ENCODE data around the gene MRM2.

MRM2 gene

DNA sequence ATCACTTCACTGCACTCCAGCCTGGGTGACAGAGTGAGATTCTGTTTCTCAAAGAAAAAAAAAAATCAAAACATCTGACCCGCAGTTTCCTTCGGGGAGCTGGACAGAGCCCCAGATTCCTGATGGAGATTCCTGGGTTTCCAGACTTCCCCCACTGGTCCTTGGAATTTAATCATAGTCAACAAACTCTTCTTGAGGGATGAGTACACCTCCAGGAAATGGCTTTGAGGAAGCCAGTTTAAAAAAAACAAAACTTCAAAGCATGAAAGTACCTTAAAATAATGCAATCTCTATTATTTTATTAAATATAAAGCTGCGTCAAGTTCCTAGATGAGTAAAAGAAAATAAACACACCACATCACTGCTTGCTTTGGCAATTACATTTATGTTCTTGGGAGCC lies 8.1 kb downstream of the MRM2 start:
- Histone ChIP-seq H3K4me3 (no peak overlapping the region), H3K9me3 (ENCODE audit: low read depth, low read length) (no peaks in the 10 kb centered on the region), H3K9ac (ENCODE audit: insufficient read length) (no peak overlapping the region), H3K27ac (no peak overlapping the region), H3K36me3 (ENCODE audit: insufficient read depth, low read length) (peaks cover 49% of the 10 kb centered on the region)
- DNase-seq (ENCODE audit: low read depth, low spot score), result no peak
- TF ChIP-seq EZH2 (IDR thresholded peaks at IDR 0.05) (no peak), FOXP2 (optimal IDR thresholded peaks at IDR 0.05; ENCODE audit: control extremely low read depth, extremely low read length, insufficient read depth) (no peak), POLR2AphosphoS5 (IDR thresholded peaks at IDR 0.05; ENCODE audit: borderline replicate concordance, low read depth, low read length) (no peak)

DNA sequence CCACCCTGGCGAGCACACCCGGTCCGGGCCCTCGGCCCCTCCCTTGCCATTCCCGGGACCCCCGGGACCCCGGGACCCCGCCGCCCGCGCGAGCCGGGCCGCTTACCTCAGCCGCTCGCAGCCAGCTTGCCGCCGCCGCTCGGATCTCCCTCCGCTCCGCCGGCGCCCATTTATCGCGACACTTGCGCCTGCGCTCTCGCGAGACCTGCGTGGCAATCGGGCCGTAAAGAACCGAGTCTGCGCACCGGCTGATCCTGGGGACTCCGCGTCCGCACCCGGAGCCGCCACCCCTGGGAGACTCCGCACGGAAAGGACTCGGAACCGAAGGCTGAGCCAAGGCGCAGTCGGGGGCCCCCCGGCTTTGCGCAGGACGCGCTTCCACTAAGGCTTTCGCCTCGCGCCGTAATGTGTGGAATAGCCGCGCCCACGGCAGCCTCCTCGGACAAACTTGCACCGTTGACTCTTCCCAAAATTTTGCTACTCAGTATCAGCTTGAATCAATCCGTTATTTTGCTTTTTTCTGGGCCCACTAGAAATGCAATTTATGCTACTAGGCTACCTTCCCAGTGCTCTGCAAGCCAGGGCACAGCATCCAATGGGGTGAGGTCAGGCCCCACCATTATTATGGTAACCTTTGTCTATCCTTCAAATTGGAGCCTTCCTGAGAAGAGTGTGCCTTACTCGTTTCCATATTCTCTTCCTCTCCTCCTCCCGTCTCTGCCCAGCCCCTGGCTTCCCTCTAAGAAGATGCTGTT lies 9.1 kb downstream of the MRM2 start, which contains the start of gene MAD1L1:
Gene MAD1L1, minus strand, starts transcription at position 180 of the 755 bp plus-strand sequence. CDS start 2,812 bp downstream, outside the sequence.
- H3K36me3 ChIP-seq (ENCODE audit: insufficient read depth, low read length), result peaks cover 43% of the 10 kb centered on the region
- DNase-seq (ENCODE audit: low read depth, low spot score), result peak; percentile 42
- peak within 1 kb of the TSS; percentile 97 for H3K4me3 ChIP-seq
- no peaks in the 10 kb centered on the region for H3K9me3 ChIP-seq (ENCODE audit: low read depth, low read length)
- peak within 1 kb of the TSS; percentile 96 for H3K9ac ChIP-seq (ENCODE audit: insufficient read length)
- TF ChIP-seq FOXP2 (optimal IDR thresholded peaks at IDR 0.05; ENCODE audit: control extremely low read depth, extremely low read length, insufficient read depth) (no peak), EZH2 (IDR thresholded peaks at IDR 0.05) (no peak), POLR2AphosphoS5 (IDR thresholded peaks at IDR 0.05; ENCODE audit: borderline replicate concordance, low read depth, low read length) (peak; percentile 75)
- H3K27ac ChIP-seq, result 0 out of 2 replicates have a peak within 1 kb of the TSS, but pooled peaks have one; percentile 36

GRCh38 chr7:2231992-2232765 lies 9.8 kb downstream of the MRM2 start:
- Histone ChIP-seq H3K36me3 (ENCODE audit: insufficient read depth, low read length) (peaks cover 44% of the 10 kb centered on the region), H3K4me3 (peak overlapping the region; percentile 97), H3K9ac (ENCODE audit: insufficient read length) (peak overlapping the region; percentile 96), H3K9me3 (ENCODE audit: low read depth, low read length) (no peaks in the 10 kb centered on the region), H3K27ac (0 out of 2 replicates have a peak overlapping the region, but pooled peaks have one; percentile 36)
- no peak for DNase-seq (ENCODE audit: low read depth, low spot score)
- TF ChIP-seq FOXP2 (optimal IDR thresholded peaks at IDR 0.05; ENCODE audit: control extremely low read depth, extremely low read length, insufficient read depth) (no peak), POLR2AphosphoS5 (IDR thresholded peaks at IDR 0.05; ENCODE audit: borderline replicate concordance, low read depth, low read length) (no peak), EZH2 (IDR thresholded peaks at IDR 0.05) (no peak)

DNA sequence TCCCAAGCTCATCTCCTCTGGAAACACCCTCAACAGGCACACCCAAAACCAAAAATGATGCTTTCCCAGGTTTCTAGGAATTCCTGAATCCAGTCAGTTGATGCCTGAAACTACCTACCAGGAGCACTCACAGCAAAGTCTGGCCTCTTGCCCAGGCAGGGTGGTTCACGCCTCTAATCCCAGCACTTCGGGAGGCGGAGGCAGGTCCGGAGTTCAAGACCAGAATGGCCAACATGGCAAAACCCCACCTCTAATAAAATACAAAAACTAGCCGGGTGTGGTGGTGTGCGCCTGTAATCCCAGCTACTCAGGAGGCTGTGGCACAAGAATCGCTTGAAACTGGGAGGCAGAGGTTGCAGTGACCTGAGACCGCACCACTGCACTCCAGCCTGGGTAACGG lies 11.1 kb downstream of the MRM2 start:
- no peak overlapping the region for H3K9ac ChIP-seq (ENCODE audit: insufficient read length)
- no peak overlapping the region for H3K4me3 ChIP-seq
- H3K36me3 ChIP-seq (ENCODE audit: insufficient read depth, low read length), result peaks cover 46% of the 10 kb centered on the region
- no peak overlapping the region for H3K27ac ChIP-seq
- H3K9me3 ChIP-seq (ENCODE audit: low read depth, low read length), result no peaks in the 10 kb centered on the region
- TF ChIP-seq POLR2AphosphoS5 (IDR thresholded peaks at IDR 0.05; ENCODE audit: borderline replicate concordance, low read depth, low read length), result no peak
- no peak for TF ChIP-seq FOXP2 (optimal IDR thresholded peaks at IDR 0.05; ENCODE audit: control extremely low read depth, extremely low read length, insufficient read depth)
- TF ChIP-seq EZH2 (IDR thresholded peaks at IDR 0.05), result no peak
- DNase-seq (ENCODE audit: low read depth, low spot score), result no peak

DNA sequence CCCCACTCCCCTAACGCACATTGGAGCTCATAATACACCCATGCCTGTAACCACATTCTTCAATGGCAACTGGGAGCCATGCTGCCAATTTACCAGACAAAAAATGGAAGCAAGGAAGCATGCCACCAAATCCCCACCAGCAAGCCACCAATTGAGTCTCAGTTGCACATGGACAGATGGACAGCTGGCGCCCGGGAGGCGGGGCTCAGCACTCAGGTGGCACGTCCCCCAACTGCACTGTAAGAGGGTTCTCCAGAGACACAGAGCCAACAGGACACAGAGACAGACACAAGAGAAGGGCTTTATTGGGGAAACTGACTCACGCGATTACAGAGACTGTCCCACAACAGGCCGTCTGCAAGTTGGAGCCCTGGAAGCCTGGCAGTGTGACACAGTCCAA lies 11.8 kb downstream of the MRM2 start:
- no peak overlapping the region for H3K9ac ChIP-seq (ENCODE audit: insufficient read length)
- no peak overlapping the region for H3K27ac ChIP-seq
- H3K36me3 ChIP-seq (ENCODE audit: insufficient read depth, low read length), result peaks cover 47% of the 10 kb centered on the region
- H3K9me3 ChIP-seq (ENCODE audit: low read depth, low read length), result no peaks in the 10 kb centered on the region
- no peak for DNase-seq (ENCODE audit: low read depth, low spot score)
- H3K4me3 ChIP-seq, result no peak overlapping the region
- TF ChIP-seq FOXP2 (optimal IDR thresholded peaks at IDR 0.05; ENCODE audit: control extremely low read depth, extremely low read length, insufficient read depth) (no peak), EZH2 (IDR thresholded peaks at IDR 0.05) (no peak), POLR2AphosphoS5 (IDR thresholded peaks at IDR 0.05; ENCODE audit: borderline replicate concordance, low read depth, low read length) (no peak)

- Histone ChIP-seq H3K27ac (no peak overlapping the region), H3K4me3 (no peak overlapping the region), H3K36me3 (ENCODE audit: insufficient read depth, low read length) (peaks cover 46% of the 10 kb centered on the region), H3K9ac (ENCODE audit: insufficient read length) (no peak overlapping the region), H3K9me3 (ENCODE audit: low read depth, low read length) (no peaks in the 10 kb centered on the region)
- DNase-seq (ENCODE audit: low read depth, low spot score), result no peak
- TF ChIP-seq POLR2AphosphoS5 (IDR thresholded peaks at IDR 0.05; ENCODE audit: borderline replicate concordance, low read depth, low read length) (no peak), EZH2 (IDR thresholded peaks at IDR 0.05) (no peak), FOXP2 (optimal IDR thresholded peaks at IDR 0.05; ENCODE audit: control extremely low read depth, extremely low read length, insufficient read depth) (no peak)
Measured at GRCh38 chr7:2229467-2229866, 12.5 kb downstream of the MRM2 start.

DNA sequence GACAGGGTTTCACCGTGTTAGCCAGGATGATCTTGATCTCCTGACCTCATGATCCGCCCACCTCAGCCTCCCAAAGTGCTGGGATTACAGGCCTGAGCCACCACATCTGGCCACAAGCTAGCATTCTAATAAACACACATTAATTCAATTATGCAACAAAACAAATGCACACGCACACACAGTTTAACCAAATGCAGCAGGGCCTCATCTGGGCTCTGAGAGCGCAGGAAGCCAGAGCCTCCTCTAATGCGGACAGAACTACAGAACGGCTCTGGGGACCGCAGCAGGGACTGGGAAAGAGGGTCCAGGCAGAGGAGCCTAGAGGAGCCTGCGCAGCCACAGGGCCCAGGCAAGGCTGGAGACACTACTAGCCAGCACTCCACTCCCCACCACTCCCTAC lies 13.1 kb downstream of the MRM2 start:
- Histone ChIP-seq H3K9ac (ENCODE audit: insufficient read length) (no peak overlapping the region), H3K4me3 (no peak overlapping the region), H3K36me3 (ENCODE audit: insufficient read depth, low read length) (peaks cover 43% of the 10 kb centered on the region), H3K27ac (no peak overlapping the region), H3K9me3 (ENCODE audit: low read depth, low read length) (no peaks in the 10 kb centered on the region)
- no peak for DNase-seq (ENCODE audit: low read depth, low spot score)
- TF ChIP-seq FOXP2 (optimal IDR thresholded peaks at IDR 0.05; ENCODE audit: control extremely low read depth, extremely low read length, insufficient read depth) (no peak), POLR2AphosphoS5 (IDR thresholded peaks at IDR 0.05; ENCODE audit: borderline replicate concordance, low read depth, low read length) (no peak), EZH2 (IDR thresholded peaks at IDR 0.05) (no peak)

GRCh38 chr7:2227699-2228098 lies 14.3 kb downstream of the MRM2 start:
- H3K27ac ChIP-seq, result no peak overlapping the region
- H3K9ac ChIP-seq (ENCODE audit: insufficient read length), result no peak overlapping the region
- TF ChIP-seq FOXP2 (optimal IDR thresholded peaks at IDR 0.05; ENCODE audit: control extremely low read depth, extremely low read length, insufficient read depth) (no peak), EZH2 (IDR thresholded peaks at IDR 0.05) (no peak), POLR2AphosphoS5 (IDR thresholded peaks at IDR 0.05; ENCODE audit: borderline replicate concordance, low read depth, low read length) (no peak)
- DNase-seq (ENCODE audit: low read depth, low spot score), result no peak
- peaks cover 43% of the 10 kb centered on the region for H3K36me3 ChIP-seq (ENCODE audit: insufficient read depth, low read length)
- no peaks in the 10 kb centered on the region for H3K9me3 ChIP-seq (ENCODE audit: low read depth, low read length)
- H3K4me3 ChIP-seq, result no peak overlapping the region

All from SK-N-MC (cell line).